ENCODE results near the gene EFEMP1. TPM values are rescaled to one million over a fixed set of nuclear protein-coding genes. Genes with fewer than 3 reads are reported as not detected.

Gene EFEMP1
- total RNA-seq, 1 donor, result 0.27 TPM

GRCh38 chr2:55901322-55901721 lies 22.3 kb downstream of the EFEMP1 start:
- no peak for DNase-seq (ENCODE audit: low read depth in 2 of 3, low spot score in 2 of 3)

DNA sequence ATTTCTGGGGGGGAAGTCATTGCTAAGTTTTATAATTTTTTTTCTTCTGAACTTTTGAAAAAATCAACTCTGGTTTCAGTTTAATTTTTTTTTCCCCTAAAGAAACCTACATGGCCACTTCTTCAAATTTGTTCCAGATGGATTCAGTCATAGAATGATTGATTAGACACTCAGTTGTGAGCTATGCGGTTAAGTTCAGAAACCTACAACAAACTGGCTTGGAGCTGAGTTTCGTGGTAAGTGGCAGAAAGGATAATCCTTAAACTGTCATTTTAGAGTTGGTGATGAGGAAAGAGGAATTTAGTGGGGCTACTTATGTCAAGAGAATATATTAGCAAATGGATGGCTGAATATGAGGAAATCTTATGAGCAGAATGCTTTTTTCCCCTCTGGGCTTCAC lies 23.7 kb downstream of the EFEMP1 start:
- no peak for DNase-seq (ENCODE audit: low read depth in 2 of 3, low spot score in 2 of 3)

- no peak for DNase-seq (ENCODE audit: low read depth in 2 of 3, low spot score in 2 of 3)
These were observed 25.1 kb downstream of the EFEMP1 start for GRCh38 chr2:55898386-55899040.

GRCh38 chr2:55896633-55897032 lies 26.9 kb downstream of the EFEMP1 start:
- no peak for DNase-seq (ENCODE audit: low read depth in 2 of 3, low spot score in 2 of 3)

- DNase-seq (ENCODE audit: low read depth in 2 of 3, low spot score in 2 of 3), result no peak
These were observed 28.9 kb downstream of the EFEMP1 start for GRCh38 chr2:55894720-55895119.

DNA sequence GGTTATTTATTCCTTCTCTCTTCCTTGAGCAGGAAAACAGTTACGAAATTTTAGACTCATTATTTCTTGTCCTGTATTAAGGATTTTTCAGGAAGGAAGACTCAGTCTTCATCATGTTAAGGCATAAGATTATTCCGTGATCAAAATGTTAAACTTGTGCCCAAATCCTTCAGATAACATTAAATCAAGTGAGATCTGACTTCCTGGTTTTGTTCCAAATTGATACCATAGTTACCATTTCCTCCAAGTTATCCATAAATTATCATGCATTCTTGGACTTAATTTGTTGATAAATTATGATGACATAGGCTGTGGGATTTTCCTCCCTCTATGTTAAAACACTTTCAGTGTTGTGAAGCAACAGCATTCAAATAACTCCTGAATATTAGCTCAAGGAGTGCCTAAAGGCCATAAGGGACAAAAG lies 31.9 kb downstream of the EFEMP1 start:
- no peak for DNase-seq (ENCODE audit: low read depth in 2 of 3, low spot score in 2 of 3)

DNA sequence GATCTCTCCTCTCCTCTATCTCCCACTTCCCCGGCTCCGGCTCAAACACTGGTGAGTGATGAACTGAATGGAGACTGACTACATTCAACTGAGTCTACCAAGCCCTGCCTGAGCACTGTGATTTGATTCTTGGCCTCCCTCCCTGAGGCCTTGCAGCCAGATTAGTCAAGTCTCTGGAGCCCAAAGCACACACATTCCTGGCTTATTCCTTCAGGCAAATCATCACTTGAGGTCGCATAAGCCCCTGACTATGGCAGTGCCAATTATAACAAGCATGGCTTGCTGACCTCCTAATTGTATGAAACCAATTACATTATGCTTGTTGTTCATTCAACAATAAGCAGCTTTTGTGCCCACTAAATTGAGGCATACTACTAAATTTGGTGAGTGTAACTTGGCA lies 34.6 kb downstream of the EFEMP1 start:
- DNase-seq (ENCODE audit: low read depth in 2 of 3, low spot score in 2 of 3), result no peak

GRCh38 chr2:55887901-55888624 lies 35.5 kb downstream of the EFEMP1 start:
- no peak for DNase-seq (ENCODE audit: low read depth in 2 of 3, low spot score in 2 of 3)

- no peak for DNase-seq (ENCODE audit: low read depth in 2 of 3, low spot score in 2 of 3)
These were observed 36.2 kb downstream of the EFEMP1 start for GRCh38 chr2:55887351-55887750.

GRCh38 chr2:55885944-55886281 lies 37.7 kb downstream of the EFEMP1 start:
- DNase-seq (ENCODE audit: low read depth in 2 of 3, low spot score in 2 of 3), result no peak

DNA sequence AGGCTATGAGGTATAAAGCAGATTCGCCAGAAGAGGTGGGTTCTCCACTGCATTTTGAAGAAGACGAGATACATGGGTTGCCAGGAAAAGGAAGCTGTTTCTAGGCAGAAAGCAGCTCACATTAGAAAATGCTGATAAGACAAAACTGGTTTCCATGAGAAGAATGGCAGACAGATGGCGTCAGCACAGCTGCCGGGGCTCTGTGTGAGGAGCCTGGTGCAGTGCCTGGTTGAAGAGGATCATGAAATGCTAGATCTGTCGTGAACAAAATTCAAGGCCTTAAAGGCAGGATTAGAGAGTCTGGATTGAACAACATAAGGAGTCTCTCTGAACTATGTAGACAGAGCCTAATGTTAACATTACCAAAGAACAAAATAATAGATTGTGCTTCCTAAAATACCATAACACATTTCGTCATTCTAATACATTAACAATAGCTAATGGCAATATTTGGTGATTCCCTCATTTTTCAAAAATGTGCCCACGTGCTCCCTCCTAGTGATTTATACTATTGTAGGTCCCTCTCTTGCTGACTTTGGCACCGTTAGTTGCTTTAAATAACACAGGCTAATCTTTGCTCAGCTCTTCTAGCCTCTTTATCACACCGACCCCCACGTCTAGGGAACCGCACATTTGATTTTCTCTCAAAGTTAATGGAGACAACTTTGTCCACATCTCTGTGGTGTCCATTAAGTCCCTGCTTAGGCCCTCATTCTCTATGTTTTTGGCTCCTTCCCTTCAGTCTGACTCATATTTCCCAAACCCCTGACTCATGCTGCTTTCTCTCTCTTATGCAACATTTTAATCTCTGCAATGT lies 38.2 kb downstream of the EFEMP1 start:
- peak in 1 of 3 donors; percentile 4 for DNase-seq (ENCODE audit: low read depth in 2 of 3, low spot score in 2 of 3)

DNA sequence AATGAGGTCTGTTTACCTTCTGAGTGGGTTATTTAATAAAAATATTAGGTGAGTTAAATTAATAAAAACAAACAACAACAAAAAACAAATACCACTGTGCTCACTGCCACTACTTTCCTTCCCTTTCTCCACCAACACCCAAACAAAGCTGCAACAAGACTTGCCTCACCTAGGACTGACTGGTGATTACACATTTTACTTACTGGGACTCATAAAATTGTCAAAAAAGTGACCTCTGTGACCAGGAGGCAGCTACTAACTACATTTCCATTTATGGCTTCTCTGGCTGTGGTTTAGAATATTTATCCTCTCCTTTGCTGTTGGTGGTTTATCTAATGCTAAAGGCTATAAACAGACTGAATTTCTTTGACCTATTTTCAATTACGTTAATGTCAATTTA lies 39.8 kb downstream of the EFEMP1 start:
- no peak for DNase-seq (ENCODE audit: low read depth in 2 of 3, low spot score in 2 of 3)

DNA sequence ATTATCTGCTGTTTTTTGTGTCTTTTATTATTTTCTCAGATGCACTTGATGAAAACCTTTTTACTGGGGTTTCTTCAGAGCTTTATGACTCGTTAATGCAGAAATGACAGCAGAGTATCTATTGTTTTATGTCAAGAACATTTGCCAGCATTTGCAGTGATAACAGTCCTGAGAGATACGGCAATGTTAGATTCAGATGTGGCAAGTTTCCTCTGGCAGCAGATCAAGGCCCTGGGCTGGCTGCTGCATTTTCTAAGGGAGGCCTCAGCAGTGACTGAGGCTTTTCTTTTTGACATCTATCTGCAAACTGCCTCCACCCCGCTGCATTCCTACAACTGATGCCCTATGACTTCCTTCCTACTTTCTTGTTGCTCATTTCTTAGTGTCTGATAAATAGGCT lies 40.2 kb downstream of the EFEMP1 start:
- no peak for DNase-seq (ENCODE audit: low read depth in 2 of 3, low spot score in 2 of 3)

DNA sequence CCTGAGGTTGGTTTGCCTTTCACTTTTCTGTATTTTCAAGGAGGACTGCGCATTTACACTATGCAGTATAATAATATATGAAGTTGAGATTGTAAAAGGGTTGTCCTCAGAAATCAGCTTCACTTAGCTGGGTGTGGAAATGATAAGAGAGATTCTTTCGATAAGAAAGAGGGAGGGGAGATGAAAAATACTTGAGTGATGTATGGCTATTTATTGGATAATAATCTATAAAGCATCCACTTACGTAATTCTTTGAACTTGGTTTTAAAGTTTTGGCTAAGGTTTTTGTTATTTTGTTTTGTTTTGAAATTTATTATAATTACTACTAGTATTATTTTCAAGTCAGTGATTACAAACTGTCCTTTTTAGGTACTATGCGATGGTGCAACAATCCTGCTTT lies 40.6 kb downstream of the EFEMP1 start:
- DNase-seq (ENCODE audit: low read depth in 2 of 3, low spot score in 2 of 3), result no peak

DNA sequence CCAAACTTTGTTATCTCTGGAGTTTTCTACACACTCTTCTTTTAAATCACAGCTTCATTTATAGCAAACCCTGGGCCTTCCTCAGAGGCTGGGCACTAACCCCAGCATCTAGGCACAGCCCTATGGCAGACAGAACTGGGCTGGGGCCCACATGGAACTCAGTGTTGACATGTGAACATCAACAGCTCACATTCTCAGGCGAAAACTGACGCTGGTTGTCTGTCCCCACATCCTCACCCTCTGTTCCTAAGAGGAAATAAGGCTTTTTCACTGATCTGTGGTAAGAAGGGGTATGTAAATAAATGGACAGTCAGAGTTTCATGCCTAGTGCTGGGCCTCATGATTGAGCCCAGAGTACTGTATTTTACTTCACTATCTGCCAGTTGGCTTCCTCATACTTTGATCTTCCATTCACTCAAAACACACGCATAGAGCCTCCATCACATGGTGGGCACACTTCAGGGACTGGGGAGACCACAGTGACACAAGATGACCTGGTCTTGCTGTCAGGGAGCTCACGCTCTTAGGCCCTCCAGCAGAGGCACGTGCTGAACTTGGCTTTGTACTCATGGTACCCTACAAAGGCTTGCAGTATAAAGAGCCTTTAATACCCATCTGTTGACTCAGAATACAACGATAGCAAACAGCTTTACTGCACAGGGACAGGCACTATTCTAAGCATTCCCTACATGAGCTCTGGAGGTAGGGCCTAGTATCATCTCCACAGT lies 43.0 kb downstream of the EFEMP1 start:
- no peak for DNase-seq (ENCODE audit: low read depth in 2 of 3, low spot score in 2 of 3)

DNA sequence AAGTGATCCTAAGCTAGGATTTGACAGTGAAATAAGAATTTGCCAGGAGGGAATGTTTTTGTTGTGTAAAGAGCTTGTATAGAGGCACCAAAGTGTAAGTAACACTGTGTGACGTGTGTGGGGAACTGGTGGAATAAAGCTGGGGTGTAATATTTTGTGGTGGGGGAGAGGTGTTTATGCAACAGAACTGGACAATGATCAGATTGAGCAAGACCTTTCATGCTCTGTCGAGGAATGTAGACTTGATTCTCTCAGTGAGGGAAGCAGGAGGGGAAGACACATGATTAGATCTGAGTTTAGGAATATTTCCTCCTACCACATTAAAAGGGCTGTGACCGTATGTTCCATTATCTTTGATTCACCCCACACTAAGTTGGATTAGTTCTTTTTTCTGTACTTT lies 43.6 kb downstream of the EFEMP1 start:
- DNase-seq (ENCODE audit: low read depth in 2 of 3, low spot score in 2 of 3), result no peak

DNA sequence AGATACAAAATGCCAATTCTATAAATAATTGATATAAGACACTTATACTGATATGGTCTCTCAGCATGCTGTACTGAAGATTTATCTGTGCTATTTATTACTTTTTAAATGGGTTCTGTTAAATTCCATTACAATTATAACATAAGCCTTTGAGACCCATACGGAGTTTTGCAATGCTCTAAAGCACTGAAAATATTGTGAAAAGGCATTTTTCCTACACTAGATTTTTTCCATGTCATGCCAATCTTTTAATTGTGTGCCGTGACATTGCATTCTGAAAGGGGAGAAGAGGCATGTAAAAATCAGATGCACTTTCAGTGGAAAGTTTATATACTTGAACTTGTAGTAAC lies 46.5 kb downstream of the EFEMP1 start:
- no peak for DNase-seq (ENCODE audit: low read depth in 2 of 3, low spot score in 2 of 3)

GRCh38 chr2:55876429-55877086 lies 47.0 kb downstream of the EFEMP1 start:
- DNase-seq (ENCODE audit: low read depth in 2 of 3, low spot score in 2 of 3), result no peak

DNA sequence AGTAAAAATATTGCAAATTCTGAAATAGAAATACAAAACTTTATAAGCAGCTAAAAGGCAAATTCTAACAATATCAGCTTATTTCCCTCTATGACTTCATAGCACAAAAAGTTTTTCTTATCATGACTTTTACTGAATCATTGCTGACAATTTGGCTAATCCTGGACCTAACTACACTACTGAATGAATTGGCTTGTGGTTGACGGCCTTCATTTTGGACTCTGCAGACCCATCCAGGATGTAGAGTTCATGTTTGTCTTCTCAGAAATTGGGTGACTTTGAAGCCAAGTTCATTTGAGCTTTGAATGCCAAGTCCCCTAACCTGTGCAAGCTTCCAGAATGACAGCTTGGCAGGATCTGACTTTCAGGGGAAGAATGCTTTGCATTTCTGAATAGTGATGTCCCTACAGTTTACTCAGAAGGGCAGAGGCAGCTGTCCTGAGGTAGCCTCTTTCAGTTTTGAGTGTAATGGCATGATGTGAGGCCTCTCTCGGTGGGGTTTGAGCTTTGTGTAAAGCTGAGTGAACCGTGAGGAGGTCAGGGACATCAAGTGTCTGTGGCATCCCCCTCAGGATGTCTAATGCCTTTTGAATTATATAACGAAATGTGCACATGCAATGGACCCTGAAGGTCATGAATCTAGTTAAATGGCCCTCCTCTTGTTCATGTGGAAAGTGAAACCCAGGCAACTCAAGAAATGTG lies 48.0 kb downstream of the EFEMP1 start:
- no peak for DNase-seq (ENCODE audit: low read depth in 2 of 3, low spot score in 2 of 3)

GRCh38 chr2:55874338-55874737 lies 49.2 kb downstream of the EFEMP1 start:
- DNase-seq (ENCODE audit: low read depth in 2 of 3, low spot score in 2 of 3), result no peak

Data from hematopoietic multipotent progenitor cell (in vitro differentiated cells).